H9 (cell line): Measurements from ENCODE around the gene DNASE1L1. TPM values are rescaled to one million over a fixed set of nuclear protein-coding genes. Genes with fewer than 3 reads are reported as not detected.

Source experiments
- DNase-seq: peaks from one replicate; pipeline ENCODE4 v3.0.0-alpha.2; 2017
- H2AFZ ChIP-seq: one replicate; pipeline ENCODE4 v1.6.1; 2013; ENCODE audit warnings: mild to moderate bottlenecking, low read length, control low read depth, moderate library complexity
- H2AK5ac ChIP-seq: 2 replicates; pipeline ENCODE4 v1.6.1; 2013; ENCODE audit warnings: low read length, control low read depth, mixed read lengths; ENCODE audit not compliant: insufficient read length
- H2BK120ac ChIP-seq: one replicate; pipeline ENCODE4 v1.6.1; 2013; ENCODE audit warnings: low read depth, mild to moderate bottlenecking, low read length, control low read depth, inconsistent platforms; ENCODE audit not compliant: poor library complexity, severe bottlenecking
- H2BK12ac ChIP-seq: 2 replicates; pipeline ENCODE4 v1.6.1; 2013; ENCODE audit warnings: low read length, control low read depth, mixed read lengths, low read depth; ENCODE audit not compliant: insufficient read length
- H2BK15ac ChIP-seq: 2 replicates; pipeline ENCODE4 v1.6.1; 2013; ENCODE audit warnings: low read depth, low read length, control low read depth
- H2BK20ac ChIP-seq: one replicate; pipeline ENCODE4 v1.6.1; 2013; ENCODE audit warnings: low read depth, mild to moderate bottlenecking, low read length, control low read depth, inconsistent platforms; ENCODE audit not compliant: poor library complexity, severe bottlenecking
- H2BK5ac ChIP-seq: 2 replicates; pipeline ENCODE4 v1.6.1; 2013; ENCODE audit warnings: low read length, control low read depth, mixed read lengths; ENCODE audit not compliant: insufficient read length
- H3K14ac ChIP-seq: 2 replicates; pipeline ENCODE4 v1.6.1; 2013; ENCODE audit warnings: low read length, control low read depth; ENCODE audit not compliant: insufficient read depth
- H3K18ac ChIP-seq: 2 replicates; pipeline ENCODE4 v1.6.1; 2013; ENCODE audit warnings: low read depth, mild to moderate bottlenecking, mixed read lengths, low read length, control low read depth; ENCODE audit not compliant: insufficient read length
- H3K23ac ChIP-seq: 2 replicates; pipeline ENCODE4 v1.6.1; 2013; ENCODE audit warnings: low read length, control low read depth, mixed read lengths, low read depth; ENCODE audit not compliant: insufficient read length
- H3K23me2 ChIP-seq: 2 replicates; pipeline ENCODE4 v1.6.1; 2013; ENCODE audit warnings: low read depth, mild to moderate bottlenecking, mixed read lengths, low read length, control low read depth; ENCODE audit not compliant: insufficient read length, poor library complexity, severe bottlenecking
- H3K27ac ChIP-seq: 2 replicates; pipeline ENCODE4 v1.5.1; 2013; ENCODE audit warnings: low read length, control low read depth, mixed read lengths, low read depth; ENCODE audit not compliant: insufficient read length
- H3K27me3 ChIP-seq: 2 replicates; pipeline ENCODE4 v1.6.1; 2013; ENCODE audit warnings: low read length, control low read depth, inconsistent platforms; ENCODE audit not compliant: insufficient read depth
- H3K4ac ChIP-seq: 2 replicates; pipeline ENCODE4 v1.6.1; 2013; ENCODE audit warnings: low read depth, mild to moderate bottlenecking, control low read depth, inconsistent platforms, low read length, moderate library complexity
- H3K4me1 ChIP-seq: 2 replicates; pipeline ENCODE4 v1.6.1; 2013; ENCODE audit warnings: low read length, control low read depth, inconsistent platforms; ENCODE audit not compliant: insufficient read depth
- H3K4me2 ChIP-seq: 2 replicates; pipeline ENCODE4 v1.6.1; 2013; ENCODE audit warnings: low read length, control low read depth, mixed read lengths; ENCODE audit not compliant: insufficient read length, insufficient read depth
- H3K56ac ChIP-seq: 2 replicates; pipeline ENCODE4 v1.6.1; 2013; ENCODE audit warnings: low read depth, mild to moderate bottlenecking, mixed read lengths, low read length, control low read depth; ENCODE audit not compliant: insufficient read length
- H3K79me1 ChIP-seq: 2 replicates; pipeline ENCODE4 v1.6.1; 2013; ENCODE audit warnings: low read depth, mild to moderate bottlenecking, moderate library complexity, low read length, control low read depth, inconsistent platforms; ENCODE audit not compliant: insufficient read depth, poor library complexity, severe bottlenecking
- H3K79me2 ChIP-seq: 2 replicates; pipeline ENCODE4 v1.6.1; 2013; ENCODE audit warnings: low read length, control low read depth, inconsistent platforms; ENCODE audit not compliant: insufficient read depth
- H3K9ac ChIP-seq: 2 replicates; pipeline ENCODE4 v1.6.1; 2013; ENCODE audit warnings: low read length, control low read depth, mixed read lengths; ENCODE audit not compliant: insufficient read length; ENCODE audit errors: extremely low read depth
- H3K9me3 ChIP-seq: one replicate; pipeline ENCODE4 v1.6.1; 2013; ENCODE audit warnings: low read depth, low read length, inconsistent platforms; ENCODE audit not compliant: control insufficient read depth
- H3T11ph ChIP-seq: one replicate; pipeline ENCODE4 v1.6.1; 2013; ENCODE audit warnings: mild to moderate bottlenecking, low read length, control low read depth, inconsistent platforms
- H4K20me1 ChIP-seq: one replicate; pipeline ENCODE4 v1.6.1; 2013; ENCODE audit not compliant: control insufficient read depth, insufficient read length, insufficient read depth
- H4K5ac ChIP-seq: 2 replicates; pipeline ENCODE4 v1.6.1; 2013; ENCODE audit warnings: low read depth, mild to moderate bottlenecking, mixed read lengths, low read length, control low read depth; ENCODE audit not compliant: insufficient read length
- H4K8ac ChIP-seq: replicated peaks from 2 replicates; pipeline ENCODE4 v1.6.1; 2013; ENCODE audit warnings: low read length, control low read depth, mixed read lengths, low read depth; ENCODE audit not compliant: insufficient read length
- H4K91ac ChIP-seq: 2 replicates; pipeline ENCODE4 v1.6.1; 2013; ENCODE audit warnings: low read depth, mild to moderate bottlenecking, moderate library complexity, mixed read lengths, low read length, control low read depth; ENCODE audit not compliant: insufficient read length
- H3K27ac Mint-ChIP-seq, 3 experiments: 2 replicates in 2 of 3; 3 replicates in 1 of 3; pipeline ENCODE4 v1.8.0; 2020 to 2021; ENCODE audit warnings: mixed read lengths in 3 of 3, mild to moderate bottlenecking in 1 of 3, moderate library complexity in 1 of 3
- H3K27me3 Mint-ChIP-seq: 2 replicates; pipeline ENCODE4 v1.8.0; 2021; ENCODE audit warnings: low read depth, mild to moderate bottlenecking, moderate library complexity, mixed read lengths
- H3K36me3 Mint-ChIP-seq, 3 experiments: 2 replicates in 2 of 3; 3 replicates in 1 of 3; pipeline ENCODE4 v1.8.0; 2020 to 2021; ENCODE audit warnings: low read depth in 3 of 3, mixed read lengths in 3 of 3; ENCODE audit not compliant: insufficient read depth in 1 of 3
- H3K4me1 Mint-ChIP-seq, 2 experiments: 2 replicates each; pipeline ENCODE4 v1.8.0; 2020; ENCODE audit warnings: mixed read lengths in 2 of 2
- H3K4me3 Mint-ChIP-seq, 2 experiments: 2 replicates in 1 of 2; 3 replicates in 1 of 2; pipeline ENCODE4 v1.8.0; 2020 to 2021; ENCODE audit warnings: mild to moderate bottlenecking in 2 of 2, mixed read lengths in 2 of 2, moderate library complexity in 1 of 2
- H3K9me3 Mint-ChIP-seq, 2 experiments: 2 replicates in 1 of 2; 3 replicates in 1 of 2; pipeline ENCODE4 v1.8.0; 2020; ENCODE audit warnings: mild to moderate bottlenecking in 2 of 2, mixed read lengths in 2 of 2, moderate library complexity in 1 of 2
- WGBS: extraction: QIAGEN DNeasy Blood & Tissue Kit; methylation state at CpG from one replicate; pipeline ENCODE4 v1.1.7; 2013; ENCODE audit warnings: missing lambda C conversion rate, low lambda C conversion rate, mixed read lengths; ENCODE audit not compliant: insufficient read length; ENCODE audit errors: extremely low coverage; 5-methylcytosine and 5-hydroxymethylcytosine counted together
- total RNA-seq: library from RNA; stranded (reverse); gene quantifications from 2 replicates; pipeline ENCODE4 v1.2.1, GENCODE V29; 2021
- TF ChIP-seq, protein P1 (sequence below): fragments of 200-600 bp; sonication (generic); conservative IDR thresholded peaks from 3 replicates; pipeline ENCODE4 v1.8.0; 2021; ENCODE audit warnings: antibody characterized with exemption, mild to moderate bottlenecking

DNASE1L1 gene
- total RNA-seq, 1 experiment from 2014 or later = 14.5 TPM

DNA sequence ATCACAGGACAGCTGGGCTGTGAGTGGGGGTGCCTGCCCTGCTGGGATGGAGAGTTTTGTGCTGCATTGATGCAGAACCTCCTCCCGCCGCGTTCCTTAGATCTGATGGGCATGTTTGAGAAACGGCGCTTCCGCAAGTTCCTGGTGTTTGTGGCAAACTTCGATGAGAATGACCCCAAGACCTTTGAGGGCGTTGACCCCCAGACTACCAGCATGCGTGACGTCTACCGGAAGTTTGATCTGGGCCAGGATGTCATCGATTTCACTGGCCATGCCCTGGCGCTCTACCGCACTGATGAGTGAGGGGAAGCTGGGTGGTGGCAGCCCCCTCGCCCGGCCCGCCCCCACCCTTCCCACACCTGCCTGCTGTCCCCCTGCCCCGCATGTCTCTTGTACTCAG, 30.8 kb upstream of the DNASE1L1 start:
- Histone ChIP-seq H3K79me2 (peaks cover 2% of the 10 kb centered on the region; the same call in 1 of the 2 replicates), H3K23me2 (peaks cover 10% of the 10 kb centered on the region), H4K91ac (no peak overlapping the region), H3K27me3 (no peaks in the 10 kb centered on the region), H4K5ac (no peak overlapping the region), H3K4me1 (no peaks in the 10 kb centered on the region), H2BK20ac (no peak overlapping the region), H3K14ac (no peak overlapping the region), H4K20me1 (no peaks in the 10 kb centered on the region), H3K79me1 (no peaks in the 10 kb centered on the region), H3K9me3 (peaks cover 28% of the 10 kb centered on the region), H4K8ac (no peak overlapping the region), H2AK5ac (no peak overlapping the region), H3K4me2 (no peak overlapping the region), H2BK15ac (no peak overlapping the region), H2AFZ (no peak overlapping the region), H3K23ac (no peak overlapping the region), H2BK120ac (no peak overlapping the region), H3K27ac (no peak overlapping the region), H2BK12ac (no peak overlapping the region), H3K4ac (no peak overlapping the region), H3K9ac (no peak overlapping the region), H3K56ac (no peak overlapping the region), H2BK5ac (no peak overlapping the region), H3K18ac (no peak overlapping the region), H3T11ph (no peak overlapping the region)
- no CpG with 5 or more reads among the region's 18 CpGs for WGBS
- Mint-ChIP-seq H3K27me3 (no peaks in the 10 kb centered on the region), H3K9me3 (peaks cover 62 to 80% of the 10 kb centered on the region in 2 experiments), H3K36me3 (peaks cover 23 to 64% (median 58%) of the 10 kb centered on the region in 3 experiments; a peak in 6 of 7 replicates), H3K27ac (no peak overlapping the region), H3K4me1 (peaks cover 11 to 15% of the 10 kb centered on the region in 2 experiments), H3K4me3 (peak overlapping the region in 1 of 2 experiments; percentile 17; a peak in 1 of 5 replicates)
- TF ChIP-seq, protein P1, sequence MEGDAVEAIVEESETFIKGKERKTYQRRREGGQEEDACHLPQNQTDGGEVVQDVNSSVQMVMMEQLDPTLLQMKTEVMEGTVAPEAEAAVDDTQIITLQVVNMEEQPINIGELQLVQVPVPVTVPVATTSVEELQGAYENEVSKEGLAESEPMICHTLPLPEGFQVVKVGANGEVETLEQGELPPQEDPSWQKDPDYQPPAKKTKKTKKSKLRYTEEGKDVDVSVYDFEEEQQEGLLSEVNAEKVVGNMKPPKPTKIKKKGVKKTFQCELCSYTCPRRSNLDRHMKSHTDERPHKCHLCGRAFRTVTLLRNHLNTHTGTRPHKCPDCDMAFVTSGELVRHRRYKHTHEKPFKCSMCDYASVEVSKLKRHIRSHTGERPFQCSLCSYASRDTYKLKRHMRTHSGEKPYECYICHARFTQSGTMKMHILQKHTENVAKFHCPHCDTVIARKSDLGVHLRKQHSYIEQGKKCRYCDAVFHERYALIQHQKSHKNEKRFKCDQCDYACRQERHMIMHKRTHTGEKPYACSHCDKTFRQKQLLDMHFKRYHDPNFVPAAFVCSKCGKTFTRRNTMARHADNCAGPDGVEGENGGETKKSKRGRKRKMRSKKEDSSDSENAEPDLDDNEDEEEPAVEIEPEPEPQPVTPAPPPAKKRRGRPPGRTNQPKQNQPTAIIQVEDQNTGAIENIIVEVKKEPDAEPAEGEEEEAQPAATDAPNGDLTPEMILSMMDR = no peak
- DNase-seq = no peak
